HG03432 (cell line): ENCODE measurements around the gene TIMM22.

Experiments used
- ATAC-seq: cut with Tn5 transposase; IDR thresholded peaks from one replicate; pipeline ENCODE4 v1.9.1; 2021; ENCODE audit warnings: mild to moderate bottlenecking, moderate library complexity; ENCODE audit not compliant: unreplicated experiment

TIMM22 gene

GRCh38 chr17:1001640-1002411, 4.9 kb downstream of the TIMM22 start:
- no peak for ATAC-seq

- no peak for ATAC-seq
These were observed 5.5 kb downstream of the TIMM22 start for GRCh38 chr17:1002412-1002753.

- ATAC-seq: no peak
These were observed 6.0 kb downstream of the TIMM22 start for GRCh38 chr17:1002771-1003555.

GRCh38 chr17:1003633-1003971, 6.7 kb downstream of the TIMM22 start:
- no peak for ATAC-seq

- ATAC-seq: no peak
These were observed 7.2 kb downstream of the TIMM22 start for GRCh38 chr17:1003972-1004768.

- no peak for ATAC-seq
These were observed 7.9 kb downstream of the TIMM22 start for GRCh38 chr17:1004769-1005295.

- ATAC-seq: no peak
These were observed 8.5 kb downstream of the TIMM22 start for GRCh38 chr17:1005361-1005946.

GRCh38 chr17:1006054-1006453, 9.1 kb downstream of the TIMM22 start:
- no peak for ATAC-seq

GRCh38 chr17:1007310-1008007, 10.5 kb downstream of the TIMM22 start:
- ATAC-seq: no peak

GRCh38 chr17:1008008-1008761, 11.3 kb downstream of the TIMM22 start:
- no peak for ATAC-seq

GRCh38 chr17:1009229-1010085, 12.5 kb downstream of the TIMM22 start:
- no peak for ATAC-seq

GRCh38 chr17:1010086-1010450, 13.1 kb downstream of the TIMM22 start:
- ATAC-seq: no peak

- no peak for ATAC-seq
These were observed 13.7 kb downstream of the TIMM22 start for GRCh38 chr17:1010586-1010985.

GRCh38 chr17:1011138-1011537, 14.2 kb downstream of the TIMM22 start:
- ATAC-seq: no peak

- no peak for ATAC-seq
These were observed 15.1 kb downstream of the TIMM22 start for GRCh38 chr17:1011760-1012735.

- ATAC-seq: no peak
These were observed 16.1 kb downstream of the TIMM22 start for GRCh38 chr17:1012823-1013728.

GRCh38 chr17:1013729-1014090, 16.8 kb downstream of the TIMM22 start:
- ATAC-seq: no peak
